ENCODE data around the gene TUBE1. TPM values are rescaled to one million over a fixed set of nuclear protein-coding genes. Genes with fewer than 3 reads are reported as not detected.

The TUBE1 gene
- total and polyA plus RNA-seq, 8 donors: 7.6 to 17.7 (median 9.7) TPM

DNA sequence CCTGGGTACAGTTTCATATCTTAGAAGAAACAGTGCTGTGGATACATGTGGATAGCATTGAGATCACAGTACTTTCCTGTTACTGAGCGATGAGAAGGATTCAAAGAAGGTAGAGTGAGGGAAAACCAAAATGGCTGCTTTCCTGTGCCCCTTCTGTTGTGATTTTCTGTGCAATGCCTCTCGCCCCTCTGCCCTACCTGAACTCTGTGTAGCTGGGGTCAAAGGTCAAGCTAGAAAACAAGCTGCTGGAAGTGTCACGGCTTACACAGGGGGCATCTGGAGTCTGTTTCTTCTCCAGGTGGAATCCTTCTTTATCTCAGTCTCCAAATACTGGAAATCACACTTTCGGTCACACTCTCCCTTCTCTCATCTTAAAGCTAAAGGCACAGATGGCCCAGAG is 60.3 kb downstream of the TUBE1 start:
- no peaks in the 10 kb centered on the region for H3K27me3 ChIP-seq
- DNase-seq (no peak), ATAC-seq (no peak), FAIRE-seq (no peak)
- H3K27ac ChIP-seq: no peak overlapping the region
- WGBS, 2 donors: 90 to 91% methylated on average over 4 of the region's 4 CpGs
- H3K4me3 ChIP-seq: no peak overlapping the region
- intact Hi-C loops (cut with DNase I): no loop called here
- no peak for TF ChIP-seq CTCF (IDR thresholded peaks at IDR 0.05)
- H3K36me3 ChIP-seq: no peaks in the 10 kb centered on the region
- no peaks in the 10 kb centered on the region for H3K4me1 ChIP-seq
- no peaks in the 10 kb centered on the region for H3K9me3 ChIP-seq

GRCh38 chr6:112024464-112024863 is 62.8 kb downstream of the TUBE1 start:
- H3K4me3 ChIP-seq: no peak overlapping the region
- no peaks in the 10 kb centered on the region for H3K36me3 ChIP-seq
- ATAC-seq: no peak
- no peak for DNase-seq
- no peaks in the 10 kb centered on the region for H3K9me3 ChIP-seq
- H3K27me3 ChIP-seq: no peaks in the 10 kb centered on the region
- FAIRE-seq: no peak
- H3K4me1 ChIP-seq: no peaks in the 10 kb centered on the region
- 89 to 91% methylated on average over 4 of the region's 4 CpGs for WGBS, 2 donors
- no peak overlapping the region for H3K27ac ChIP-seq
- intact Hi-C loops (cut with DNase I): no loop called here
- TF ChIP-seq CTCF (IDR thresholded peaks at IDR 0.05): no peak

DNA sequence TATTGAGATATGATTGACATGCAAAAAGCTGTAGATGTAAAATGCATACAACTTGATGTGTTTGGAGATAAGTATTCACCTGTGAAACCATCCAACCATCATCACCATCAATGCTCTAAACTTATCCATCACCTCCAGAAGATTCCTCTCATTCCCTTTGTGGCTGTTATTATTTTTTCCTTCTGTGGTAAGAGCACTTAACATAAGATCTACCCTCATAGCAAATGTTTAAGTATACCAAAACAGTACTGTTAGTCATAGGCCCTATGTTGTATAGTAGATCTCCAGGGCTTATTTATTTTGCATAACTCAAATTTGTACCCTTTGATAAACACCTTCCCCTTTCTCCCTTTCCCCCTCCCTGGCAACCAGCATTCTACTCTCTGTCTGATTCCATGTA is 64.5 kb downstream of the TUBE1 start:
- H3K4me1 ChIP-seq: peaks cover 0 to 10% (median 9%) of the 10 kb centered on the region in 3 donors
- intact Hi-C loops (cut with DNase I): no loop called here

GRCh38 chr6:112021691-112022310 is 65.5 kb downstream of the TUBE1 start:
- DNase-seq (no peak), FAIRE-seq (no peak), ATAC-seq (peak in 2 of 4 donors; percentile 31 to 48)
- H3K4me3 ChIP-seq: no peak overlapping the region
- H3K36me3 ChIP-seq: no peaks in the 10 kb centered on the region
- no peak for TF ChIP-seq CTCF (IDR thresholded peaks at IDR 0.05)
- WGBS, 2 donors: 41 to 45% methylated on average over 6 of the region's 6 CpGs
- H3K27me3 ChIP-seq: no peaks in the 10 kb centered on the region
- intact Hi-C loops (cut with DNase I): no loop called here
- H3K9me3 ChIP-seq: no peaks in the 10 kb centered on the region
- no peak overlapping the region for H3K27ac ChIP-seq
- H3K4me1 ChIP-seq: peaks cover 0 to 10% (median 9%) of the 10 kb centered on the region in 3 donors

More for the DNA sequence above, 64.5 kb downstream of the TUBE1 start:
- Histone ChIP-seq H3K27me3 (no peaks in the 10 kb centered on the region), H3K36me3 (no peaks in the 10 kb centered on the region), H3K9me3 (no peaks in the 10 kb centered on the region), H3K4me3 (no peak overlapping the region), H3K27ac (no peak overlapping the region)
- FAIRE-seq (no peak), DNase-seq (no peak), ATAC-seq (no peak)
- TF ChIP-seq CTCF (IDR thresholded peaks at IDR 0.05): no peak

Other genes with a start within 250 kb of the TUBE1 start
- 10 to 100 TPM in 3 of 6 donors, 1 to 10 TPM in 3; 6.4 to 21.7 (median 11.9) TPM for gene FYN, start 214.0 kb downstream of the TUBE1 start, total RNA-seq
- 10 to 100 TPM in 1 of 2 donors, 1 to 10 TPM in 1; 8.7 to 16.5 TPM for gene FYN, start 214.0 kb downstream of the TUBE1 start, polyA plus RNA-seq
- not detected for gene CCN6, start 33.4 kb downstream of the TUBE1 start, total RNA-seq
- not detected for gene CCN6, start 33.4 kb downstream of the TUBE1 start, polyA plus RNA-seq
- gene FAM229B, start 109 bp upstream of the TUBE1 start, total RNA-seq: 1 to 10 TPM; 3.7 to 8.9 (median 5.1) TPM
- 10 to 100 TPM; 10.5 to 21.8 TPM for gene FAM229B, start 109 bp upstream of the TUBE1 start, polyA plus RNA-seq
- 10 to 100 TPM in 2 of 6 donors, 1 to 10 TPM in 4; 1.3 to 14.0 (median 5.0) TPM for gene LAMA4, start 167.1 kb upstream of the TUBE1 start, total RNA-seq
- gene LAMA4, start 167.1 kb upstream of the TUBE1 start, polyA plus RNA-seq: 1 to 10 TPM; 3.4 to 5.2 TPM